HEK293 (cell line): Measurements from ENCODE around the gene FUNDC1.

Source experiments
- CTCF ChIP-seq: fragments of 450-650 bp; formaldehyde crosslinking; IDR thresholded peaks from 2 replicates; pipeline ENCODE4 v1.5.1; 2016; ENCODE audit warnings: missing biosample characterization, missing genetic modification characterization
- ZNF596 ChIP-seq: fragments of 450-650 bp; IDR thresholded peaks from 2 replicates; pipeline ENCODE4 v1.5.0; 2018; ENCODE audit warnings: missing biosample characterization, mild to moderate bottlenecking, missing genetic modification characterization, moderate library complexity

GRCh38 chrX:44570522-44570921 lies 27.9 kb upstream of the FUNDC1 start:
- TF ChIP-seq ZNF596: no peak
- TF ChIP-seq CTCF (tag by site-specific recombination): no peak
